Measurements from ENCODE around the gene SLC6A2.

Gene SLC6A2

DNA sequence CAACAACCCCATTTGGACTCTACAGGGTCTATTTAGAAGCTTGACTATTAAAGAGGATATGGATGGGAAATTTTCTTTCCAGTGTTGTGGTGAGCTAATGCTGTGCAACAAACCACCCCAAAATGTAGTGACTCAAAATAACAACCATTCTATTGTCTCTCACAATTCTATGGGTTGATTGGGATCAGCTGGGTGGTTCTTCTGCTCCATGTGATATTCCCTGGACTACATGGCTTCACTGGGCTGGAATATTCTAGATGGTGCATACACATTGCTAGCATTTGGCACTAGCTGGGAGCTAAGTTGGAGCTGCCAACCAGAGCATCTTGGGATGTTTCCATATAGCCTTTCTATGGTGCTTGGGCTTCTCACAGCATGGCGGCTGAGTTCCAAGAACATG, 30.2 kb downstream of the SLC6A2 start:
- Histone ChIP-seq H3K27ac (ENCODE audit: low read length, poor library complexity, severe bottlenecking) (no peak overlapping the region), H3K4ac (ENCODE audit: low read depth in 1 of 2, low read length in 2 of 2) (no peak overlapping the region), H3K9me3 (ENCODE audit: control insufficient read depth, low read length) (peaks cover 10% of the 10 kb centered on the region), H2AFZ (ENCODE audit: low read depth, low read length) (no peak overlapping the region), H3K79me1 (replicated peaks; ENCODE audit: low read length, poor library complexity, severe bottlenecking) (no peaks in the 10 kb centered on the region), H2AK5ac (ENCODE audit: low read length, severe bottlenecking) (no peak overlapping the region), H3K4me3 (ENCODE audit: insufficient read depth in 1 of 2, low read depth in 1 of 2, low read length in 2 of 2) (no peak overlapping the region), H4K91ac (ENCODE audit: low read length) (no peak overlapping the region), H2BK15ac (ENCODE audit: low read depth, poor library complexity, severe bottlenecking) (no peak overlapping the region), H3K4me1 (ENCODE audit: control insufficient read depth, insufficient read depth, low read depth, low read length) (no peaks in the 10 kb centered on the region), H3K9ac (ENCODE audit: low read length) (no peak overlapping the region), H4K8ac (ENCODE audit: low read length) (no peak overlapping the region), H2BK12ac (ENCODE audit: low read length in 2 of 2) (no peak overlapping the region), H3K14ac (ENCODE audit: low read length in 2 of 2) (no peak overlapping the region), H3K18ac (ENCODE audit: low read depth in 1 of 2, low read length in 2 of 2) (no peak overlapping the region), H3K23ac (ENCODE audit: low read length in 2 of 2) (no peak overlapping the region), H2BK120ac (ENCODE audit: low read depth, low read length) (no peak overlapping the region), H3K36me3 (ENCODE audit: control insufficient read depth in 1 of 2, insufficient read depth in 2 of 2, low read depth in 1 of 2, low read length in 2 of 2) (no peaks in the 10 kb centered on the region), H3K4me2 (ENCODE audit: low read length, poor library complexity, severe bottlenecking) (no peak overlapping the region), H3K27me3 (ENCODE audit: control insufficient read depth in 1 of 2, insufficient read depth in 1 of 2, low read length in 2 of 2) (peaks cover 0 to 50% of the 10 kb centered on the region in 2 experiments), H2BK5ac (ENCODE audit: low read depth, low read length, poor library complexity, severe bottlenecking) (no peak overlapping the region)
- no peak for DNase-seq
- 88% methylated on average over 1 of the region's 1 CpG for WGBS

DNA sequence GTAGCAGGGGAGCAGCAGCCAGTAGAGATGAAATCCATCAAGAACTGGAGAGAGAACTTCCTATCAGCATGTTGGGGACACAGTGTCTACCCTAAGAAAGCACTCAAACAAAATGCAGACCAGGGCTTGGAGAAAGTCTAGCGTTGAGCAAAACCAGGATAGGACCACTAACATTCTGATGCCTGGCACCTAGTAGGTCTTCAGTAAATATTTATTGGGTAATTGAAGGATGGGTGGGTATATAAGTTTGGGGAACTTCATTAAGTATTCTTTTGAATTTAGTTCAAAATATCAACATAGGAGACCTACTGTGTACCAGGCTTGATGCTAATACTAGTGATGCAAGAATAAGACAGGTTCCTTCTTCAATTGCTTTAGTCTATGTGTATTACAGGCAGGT, 30.9 kb downstream of the SLC6A2 start:
- H3K9me3 ChIP-seq (ENCODE audit: control insufficient read depth, low read length) = peaks cover 10% of the 10 kb centered on the region
- DNase-seq = no peak
- H3K23ac ChIP-seq (ENCODE audit: low read length in 2 of 2) = no peak overlapping the region
- no peak overlapping the region for H3K14ac ChIP-seq (ENCODE audit: low read length in 2 of 2)
- no peaks in the 10 kb centered on the region for H3K79me1 ChIP-seq (replicated peaks; ENCODE audit: low read length, poor library complexity, severe bottlenecking)
- H4K91ac ChIP-seq (ENCODE audit: low read length) = no peak overlapping the region
- H3K4me2 ChIP-seq (ENCODE audit: low read length, poor library complexity, severe bottlenecking) = no peak overlapping the region
- H3K4ac ChIP-seq (ENCODE audit: low read depth in 1 of 2, low read length in 2 of 2) = no peak overlapping the region
- H2BK5ac ChIP-seq (ENCODE audit: low read depth, low read length, poor library complexity, severe bottlenecking) = no peak overlapping the region
- H2BK15ac ChIP-seq (ENCODE audit: low read depth, poor library complexity, severe bottlenecking) = no peak overlapping the region
- no peak overlapping the region for H2AFZ ChIP-seq (ENCODE audit: low read depth, low read length)
- H2BK120ac ChIP-seq (ENCODE audit: low read depth, low read length) = no peak overlapping the region
- no peak overlapping the region for H3K18ac ChIP-seq (ENCODE audit: low read depth in 1 of 2, low read length in 2 of 2)
- H3K4me3 ChIP-seq (ENCODE audit: insufficient read depth in 1 of 2, low read depth in 1 of 2, low read length in 2 of 2) = no peak overlapping the region
- H3K4me1 ChIP-seq (ENCODE audit: control insufficient read depth, insufficient read depth, low read depth, low read length) = no peaks in the 10 kb centered on the region
- 53% methylated on average over 1 of the region's 1 CpG for WGBS
- no peaks in the 10 kb centered on the region for H3K36me3 ChIP-seq (ENCODE audit: control insufficient read depth in 1 of 2, insufficient read depth in 2 of 2, low read depth in 1 of 2, low read length in 2 of 2)
- no peak overlapping the region for H3K27ac ChIP-seq (ENCODE audit: low read length, poor library complexity, severe bottlenecking)
- H3K9ac ChIP-seq (ENCODE audit: low read length) = no peak overlapping the region
- H2AK5ac ChIP-seq (ENCODE audit: low read length, severe bottlenecking) = no peak overlapping the region
- H3K27me3 ChIP-seq (ENCODE audit: control insufficient read depth in 1 of 2, insufficient read depth in 1 of 2, low read length in 2 of 2) = peaks cover 0 to 57% of the 10 kb centered on the region in 2 experiments
- no peak overlapping the region for H4K8ac ChIP-seq (ENCODE audit: low read length)
- no peak overlapping the region for H2BK12ac ChIP-seq (ENCODE audit: low read length in 2 of 2)

DNA sequence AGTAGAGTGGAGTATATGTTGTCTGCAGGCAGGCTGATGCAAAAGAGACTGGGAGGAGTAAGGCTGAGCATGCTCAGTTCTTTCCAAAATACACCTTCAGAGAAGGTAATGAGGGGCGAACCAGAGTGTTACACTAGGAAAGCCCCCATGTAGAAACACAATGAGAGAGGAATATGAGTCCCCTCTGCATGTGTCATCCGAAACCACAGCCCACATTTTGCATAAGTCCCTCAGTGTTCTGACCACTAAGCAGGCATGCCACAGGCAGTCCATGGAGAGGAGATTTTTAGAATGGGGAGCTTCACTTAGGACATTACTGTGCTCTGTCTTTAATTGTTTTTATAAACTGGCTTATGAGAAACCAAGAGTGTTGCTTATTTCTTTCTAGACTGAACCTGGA, 32.0 kb downstream of the SLC6A2 start:
- no peaks in the 10 kb centered on the region for H3K36me3 ChIP-seq (ENCODE audit: control insufficient read depth in 1 of 2, insufficient read depth in 2 of 2, low read depth in 1 of 2, low read length in 2 of 2)
- no peak overlapping the region for H3K4ac ChIP-seq (ENCODE audit: low read depth in 1 of 2, low read length in 2 of 2)
- H3K27ac ChIP-seq (ENCODE audit: low read length, poor library complexity, severe bottlenecking) = no peak overlapping the region
- H4K91ac ChIP-seq (ENCODE audit: low read length) = no peak overlapping the region
- no peak overlapping the region for H2AK5ac ChIP-seq (ENCODE audit: low read length, severe bottlenecking)
- no peak overlapping the region for H3K23ac ChIP-seq (ENCODE audit: low read length in 2 of 2)
- H3K9me3 ChIP-seq (ENCODE audit: control insufficient read depth, low read length) = peaks cover 10% of the 10 kb centered on the region
- H3K14ac ChIP-seq (ENCODE audit: low read length in 2 of 2) = no peak overlapping the region
- H3K9ac ChIP-seq (ENCODE audit: low read length) = no peak overlapping the region
- no peak overlapping the region for H4K8ac ChIP-seq (ENCODE audit: low read length)
- H2BK15ac ChIP-seq (ENCODE audit: low read depth, poor library complexity, severe bottlenecking) = no peak overlapping the region
- H2BK5ac ChIP-seq (ENCODE audit: low read depth, low read length, poor library complexity, severe bottlenecking) = no peak overlapping the region
- H2AFZ ChIP-seq (ENCODE audit: low read depth, low read length) = no peak overlapping the region
- H2BK120ac ChIP-seq (ENCODE audit: low read depth, low read length) = no peak overlapping the region
- 50% methylated on average over 1 of the region's 2 CpGs for whole genome bisulfite sequencing
- H3K79me1 ChIP-seq (replicated peaks; ENCODE audit: low read length, poor library complexity, severe bottlenecking) = no peaks in the 10 kb centered on the region
- DNase-seq = no peak
- no peak overlapping the region for H3K18ac ChIP-seq (ENCODE audit: low read depth in 1 of 2, low read length in 2 of 2)
- no peak overlapping the region for H3K4me2 ChIP-seq (ENCODE audit: low read length, poor library complexity, severe bottlenecking)
- peaks cover 0 to 58% of the 10 kb centered on the region in 2 experiments for H3K27me3 ChIP-seq (ENCODE audit: control insufficient read depth in 1 of 2, insufficient read depth in 1 of 2, low read length in 2 of 2)
- no peaks in the 10 kb centered on the region for H3K4me1 ChIP-seq (ENCODE audit: control insufficient read depth, insufficient read depth, low read depth, low read length)
- no peak overlapping the region for H2BK12ac ChIP-seq (ENCODE audit: low read length in 2 of 2)
- no peak overlapping the region for H3K4me3 ChIP-seq (ENCODE audit: insufficient read depth in 1 of 2, low read depth in 1 of 2, low read length in 2 of 2)

DNA sequence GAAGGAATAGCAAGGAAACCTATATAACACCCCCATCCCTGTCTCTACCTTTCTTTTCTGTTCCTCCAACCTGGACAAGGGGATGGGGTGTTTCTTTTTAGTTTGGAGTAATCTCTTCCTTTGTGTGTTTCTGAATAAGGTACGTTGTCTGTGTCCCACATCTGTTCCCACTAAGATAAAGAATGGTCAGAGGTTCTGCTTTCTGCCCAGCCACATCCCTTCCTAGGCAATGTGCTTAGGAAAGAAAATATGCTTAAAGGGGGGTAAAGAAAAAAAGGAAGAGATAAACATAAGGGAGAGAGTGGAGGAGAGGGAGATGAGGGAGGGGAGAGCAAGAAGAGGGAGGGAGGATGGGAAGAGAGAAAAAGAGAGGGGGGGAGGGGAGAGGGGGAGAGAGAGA, 35.1 kb downstream of the SLC6A2 start:
- Histone ChIP-seq H2BK15ac (ENCODE audit: low read depth, poor library complexity, severe bottlenecking) (no peak overlapping the region), H3K14ac (ENCODE audit: low read length in 2 of 2) (no peak overlapping the region), H2AFZ (ENCODE audit: low read depth, low read length) (no peak overlapping the region), H3K4me2 (ENCODE audit: low read length, poor library complexity, severe bottlenecking) (no peak overlapping the region), H4K91ac (ENCODE audit: low read length) (no peak overlapping the region), H2AK5ac (ENCODE audit: low read length, severe bottlenecking) (no peak overlapping the region), H3K9me3 (ENCODE audit: control insufficient read depth, low read length) (peaks cover 8% of the 10 kb centered on the region), H2BK12ac (ENCODE audit: low read length in 2 of 2) (no peak overlapping the region), H3K36me3 (ENCODE audit: control insufficient read depth in 1 of 2, insufficient read depth in 2 of 2, low read depth in 1 of 2, low read length in 2 of 2) (no peaks in the 10 kb centered on the region), H3K27ac (ENCODE audit: low read length, poor library complexity, severe bottlenecking) (no peak overlapping the region), H3K4ac (ENCODE audit: low read depth in 1 of 2, low read length in 2 of 2) (no peak overlapping the region), H2BK5ac (ENCODE audit: low read depth, low read length, poor library complexity, severe bottlenecking) (no peak overlapping the region), H3K4me3 (ENCODE audit: insufficient read depth in 1 of 2, low read depth in 1 of 2, low read length in 2 of 2) (no peak overlapping the region), H2BK120ac (ENCODE audit: low read depth, low read length) (no peak overlapping the region), H3K4me1 (ENCODE audit: control insufficient read depth, insufficient read depth, low read depth, low read length) (no peaks in the 10 kb centered on the region), H3K23ac (ENCODE audit: low read length in 2 of 2) (no peak overlapping the region), H3K18ac (ENCODE audit: low read depth in 1 of 2, low read length in 2 of 2) (no peak overlapping the region), H3K27me3 (ENCODE audit: control insufficient read depth in 1 of 2, insufficient read depth in 1 of 2, low read length in 2 of 2) (peaks cover 0 to 59% of the 10 kb centered on the region in 2 experiments), H3K79me1 (replicated peaks; ENCODE audit: low read length, poor library complexity, severe bottlenecking) (no peaks in the 10 kb centered on the region), H4K8ac (ENCODE audit: low read length) (no peak overlapping the region), H3K9ac (ENCODE audit: low read length) (no peak overlapping the region)
- no peak for DNase-seq
- WGBS = 33% methylated on average over 1 of the region's 1 CpG
